ENCODE results near the gene LIPA. TPM values are rescaled to one million over a fixed set of nuclear protein-coding genes. Genes with fewer than 3 reads are reported as not detected.
"Not testable (repeated sequence)": the region's sequence is repeated elsewhere in the genome, so short reads cannot be mapped to it uniquely, and the experiment has no call there.

The LIPA gene
- total RNA-seq, 1 donor from 2014 or later, result 50.4 TPM

- DNase-seq (ENCODE audit: low read depth), result no peak
Observed at GRCh38 chr10:89270153-89270483, 18.5 kb upstream of the LIPA start.

- peak; percentile 75 for DNase-seq (ENCODE audit: low read depth)
Observed at GRCh38 chr10:89269433-89270152, 18.0 kb upstream of the LIPA start.

GRCh38 chr10:89266721-89267453 lies 15.3 kb upstream of the LIPA start:
- DNase-seq (ENCODE audit: low read depth), result no peak

GRCh38 chr10:89263531-89263930 lies 12.0 kb upstream of the LIPA start:
- DNase-seq (ENCODE audit: low read depth), result no peak

- no peak for DNase-seq (ENCODE audit: low read depth)
Observed at GRCh38 chr10:89263091-89263490, 11.5 kb upstream of the LIPA start.

GRCh38 chr10:89262086-89263051 lies 10.8 kb upstream of the LIPA start:
- peak; percentile 39 for DNase-seq (ENCODE audit: low read depth)

- no peak for DNase-seq (ENCODE audit: low read depth)
Observed at GRCh38 chr10:89258881-89259280, 7.3 kb upstream of the LIPA start.

- DNase-seq (ENCODE audit: low read depth), result no peak
Observed at GRCh38 chr10:89257581-89257980, 6.0 kb upstream of the LIPA start.

- no peak for DNase-seq (ENCODE audit: low read depth)
Observed at GRCh38 chr10:89256962-89257361, 5.4 kb upstream of the LIPA start.

- no peak for DNase-seq (ENCODE audit: low read depth)
Observed at GRCh38 chr10:89256340-89256739, 4.8 kb upstream of the LIPA start.

- DNase-seq (ENCODE audit: low read depth), result no peak
Observed at GRCh38 chr10:89255793-89256192, 4.2 kb upstream of the LIPA start.

GRCh38 chr10:89255091-89255579 lies 3.6 kb upstream of the LIPA start:
- DNase-seq (ENCODE audit: low read depth), result not testable (repeated sequence)

GRCh38 chr10:89252225-89252585 lies 630 bp upstream of the LIPA start:
- DNase-seq (ENCODE audit: low read depth), result no peak

GRCh38 chr10:89250865-89251408 lies 638 bp downstream of the LIPA start:
- DNase-seq (ENCODE audit: low read depth), result no peak

GRCh38 chr10:89248990-89249389 lies 2.6 kb downstream of the LIPA start:
- DNase-seq (ENCODE audit: low read depth), result no peak

- DNase-seq (ENCODE audit: low read depth), result not testable (repeated sequence)
Observed at GRCh38 chr10:89247623-89248022, 4.0 kb downstream of the LIPA start.

- no peak for DNase-seq (ENCODE audit: low read depth)
Observed at GRCh38 chr10:89245802-89246201, 5.8 kb downstream of the LIPA start.

- no peak for DNase-seq (ENCODE audit: low read depth)
Observed at GRCh38 chr10:89242840-89243568, 8.6 kb downstream of the LIPA start.

GRCh38 chr10:89242345-89242684 lies 9.3 kb downstream of the LIPA start:
- no peak for DNase-seq (ENCODE audit: low read depth)

- DNase-seq (ENCODE audit: low read depth), result peak; percentile 93
Observed at GRCh38 chr10:89241486-89242344, 9.9 kb downstream of the LIPA start.
